A549 treated with CpdA at 1 μM for 4 hours (cell line): ENCODE data around the gene OR10Z1. TPM values are rescaled to one million over a fixed set of nuclear protein-coding genes. Genes with fewer than 3 reads are reported as not detected.

ENCODE experiments used
- total RNA-seq: library from RNA; stranded (reverse); fragments of 200-300 nt; extraction: Qiagen RNA extraction; gene quantifications from 5 replicates; pipeline ENCODE4 v1.2.3, GENCODE V29; 2022; ENCODE audit warnings: low read depth

Gene OR10Z1, protein sequence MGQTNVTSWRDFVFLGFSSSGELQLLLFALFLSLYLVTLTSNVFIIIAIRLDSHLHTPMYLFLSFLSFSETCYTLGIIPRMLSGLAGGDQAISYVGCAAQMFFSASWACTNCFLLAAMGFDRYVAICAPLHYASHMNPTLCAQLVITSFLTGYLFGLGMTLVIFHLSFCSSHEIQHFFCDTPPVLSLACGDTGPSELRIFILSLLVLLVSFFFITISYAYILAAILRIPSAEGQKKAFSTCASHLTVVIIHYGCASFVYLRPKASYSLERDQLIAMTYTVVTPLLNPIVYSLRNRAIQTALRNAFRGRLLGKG
- not detected in 5 replicates for total RNA-seq

DNA sequence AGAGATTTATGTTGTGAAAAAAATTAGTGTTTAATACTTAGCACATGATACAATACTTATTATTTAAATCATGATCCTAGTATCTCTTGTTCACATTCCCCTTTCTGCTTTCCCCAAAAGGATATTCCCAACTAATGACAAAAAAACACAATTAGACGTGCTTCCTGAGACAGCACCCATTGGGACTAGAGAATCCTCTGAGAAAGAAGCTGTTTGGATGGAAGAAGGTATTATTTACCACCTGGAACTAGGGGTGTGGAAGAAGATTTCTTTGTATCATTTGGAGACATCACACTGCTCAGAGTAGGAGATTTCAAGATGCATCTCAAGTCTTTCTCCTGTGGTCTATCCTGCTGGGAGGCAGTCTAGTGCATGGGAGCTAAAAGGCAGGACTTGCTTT, at the start of gene OR10Z1:
Gene OR10Z1, plus strand, starts transcription at position 301 of the 400 bp plus-strand sequence. CDS start 1,171 bp downstream, outside the sequence.

DNA sequence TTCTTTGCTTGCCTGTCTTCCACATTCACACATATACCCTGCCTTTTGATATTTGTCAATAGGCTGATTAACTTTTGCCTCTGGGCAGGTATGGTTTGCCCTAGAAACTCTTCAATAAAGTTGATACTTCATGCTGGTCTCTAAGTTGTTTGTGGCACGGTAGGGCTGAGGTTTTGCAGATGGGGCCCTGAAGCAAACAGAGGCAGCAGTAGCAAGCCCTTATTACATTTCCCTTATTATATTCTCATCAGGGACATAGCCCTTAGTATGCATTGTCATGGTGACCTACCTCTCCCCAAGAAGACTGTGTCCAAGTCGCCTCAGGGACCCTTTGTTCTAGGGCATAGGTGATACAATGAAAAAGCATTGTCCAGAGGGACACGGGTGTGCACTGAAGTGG, 34.6 kb upstream of the OR10Z1 start, which contains the start of gene OR6P1:
Gene OR6P1, minus strand, starts transcription at position 101 of the 400 bp plus-strand sequence. CDS start 6,976 bp downstream, outside the sequence.

DNA sequence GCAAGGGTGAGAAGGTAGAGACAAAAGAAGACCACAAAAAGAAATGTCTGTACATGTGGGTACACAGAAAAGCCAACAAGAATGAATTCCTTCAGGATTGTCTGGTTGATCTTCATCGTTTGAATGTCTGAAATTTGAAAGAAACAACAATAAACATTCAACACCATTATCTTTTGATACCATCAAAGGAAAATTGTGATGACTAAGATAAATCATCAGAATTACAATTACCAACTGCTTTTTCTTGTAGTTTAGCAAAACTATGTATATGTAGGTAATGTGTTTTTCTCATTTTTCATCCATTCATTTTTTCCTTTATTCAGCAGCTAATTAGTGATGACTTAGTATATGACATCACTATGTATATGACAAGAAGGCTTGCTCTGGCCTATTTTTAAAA, 25.3 kb upstream of the OR10Z1 start, which contains the start of gene OR10X1:
Gene OR10X1, minus strand, starts transcription at position 167 of the 400 bp plus-strand sequence. Its CDS starts 0 bp downstream, at position 167.

Other genes with a start within 250 kb of the OR10Z1 start
- not detected in 5 replicates for gene OR10T2, start 205.8 kb upstream of the OR10Z1 start, total RNA-seq
- gene OR10K2, start 179.0 kb upstream of the OR10Z1 start, total RNA-seq, result not detected in 5 replicates
- gene OR10K1, start 143.4 kb upstream of the OR10Z1 start, total RNA-seq, result not detected in 5 replicates
- not detected in 5 replicates for gene OR10R2, start 133.0 kb upstream of the OR10Z1 start, total RNA-seq
- not detected in 5 replicates for gene OR6Y1, start 50.9 kb upstream of the OR10Z1 start, total RNA-seq
- gene OR6P1, start 34.7 kb upstream of the OR10Z1 start, total RNA-seq, result not detected in 5 replicates
- gene OR10X1, start 25.4 kb upstream of the OR10Z1 start, total RNA-seq, result not detected in 5 replicates
- gene SPTA1, start 81.4 kb downstream of the OR10Z1 start, total RNA-seq, result not detected in 5 replicates
- not detected in 5 replicates for gene OR6K2, start 95.4 kb downstream of the OR10Z1 start, total RNA-seq
- not detected in 5 replicates for gene OR6K3, start 115.5 kb downstream of the OR10Z1 start, total RNA-seq
- not detected in 5 replicates for gene OR6K6, start 149.5 kb downstream of the OR10Z1 start, total RNA-seq
- gene OR6N1, start 166.9 kb downstream of the OR10Z1 start, total RNA-seq, result not detected in 5 replicates
- gene OR6N2, start 175.9 kb downstream of the OR10Z1 start, total RNA-seq, result not detected in 5 replicates
- not detected in 5 replicates for gene MNDA, start 226.1 kb downstream of the OR10Z1 start, total RNA-seq